GM19468 (cell line): ENCODE measurements around the gene UGT2A3.
"Not testable (repeated sequence)": the region's sequence is repeated elsewhere in the genome, so short reads cannot be mapped to it uniquely, and the experiment has no call there.

Experiments used
- ATAC-seq: cut with Tn5 transposase; IDR thresholded peaks from one replicate; pipeline ENCODE4 v1.9.1; 2021; ENCODE audit warnings: mild to moderate bottlenecking, moderate library complexity, moderate number of reproducible peaks; ENCODE audit not compliant: unreplicated experiment; ENCODE audit errors: extremely low read depth

UGT2A3 gene

DNA sequence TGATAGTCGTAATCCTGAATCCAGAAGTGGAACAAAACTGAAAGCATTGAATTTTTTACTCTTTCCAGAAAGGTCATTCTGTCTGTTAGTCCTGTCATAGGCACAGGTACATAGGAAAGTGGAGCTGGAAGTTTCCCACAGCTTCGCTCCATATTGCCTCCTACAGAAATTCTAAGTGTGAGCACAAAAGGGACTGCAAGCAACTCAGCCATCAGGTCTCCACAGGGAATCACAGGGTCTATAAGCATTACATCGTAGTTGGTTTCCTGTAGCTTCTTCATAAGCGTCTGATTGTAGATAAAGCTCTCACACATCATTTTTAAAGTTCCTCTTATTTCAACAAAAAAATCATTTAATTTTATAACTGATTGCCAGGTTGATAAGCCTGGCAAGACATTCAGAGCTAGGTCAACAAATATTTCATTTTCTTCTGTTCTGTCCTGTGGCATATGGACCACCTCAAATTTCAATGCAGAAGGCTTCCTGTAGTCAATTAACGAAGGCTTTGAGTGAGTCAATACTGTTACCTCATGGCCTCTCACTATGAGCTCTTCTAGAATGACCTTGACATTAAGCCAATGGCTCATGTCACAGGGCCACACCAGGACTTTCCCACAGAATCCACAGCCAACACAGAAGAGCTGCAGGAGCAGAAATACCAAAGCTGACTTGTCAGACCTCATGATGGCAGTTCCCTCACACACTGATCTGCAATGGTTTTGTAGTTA, at the start of gene UGT2A3:
TSS of gene UGT2A3 (minus strand) at position 727 of the 728 bp plus-strand sequence. CDS start at position 683, 44 bp downstream.
- no peak for ATAC-seq

DNA sequence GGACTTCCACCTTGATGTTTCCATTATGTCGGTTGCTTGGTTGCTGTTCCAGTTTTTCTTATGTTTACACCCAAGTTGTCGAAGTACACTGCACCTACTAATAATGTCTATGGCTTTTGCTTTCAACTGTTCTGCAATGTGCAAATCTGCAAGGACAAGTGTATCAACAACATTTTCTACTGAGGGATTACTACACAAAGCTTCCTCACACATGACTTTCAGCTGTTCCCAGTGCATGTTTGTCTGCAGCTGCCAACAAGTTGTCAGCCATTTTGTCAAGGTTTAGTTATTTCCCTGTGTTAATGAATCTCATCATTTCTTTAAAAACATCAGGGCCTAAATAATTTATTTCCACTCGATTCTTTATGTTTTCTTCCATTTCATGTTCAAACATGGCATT, 45.4 kb upstream of the UGT2A3 start:
- ATAC-seq, result no peak

DNA sequence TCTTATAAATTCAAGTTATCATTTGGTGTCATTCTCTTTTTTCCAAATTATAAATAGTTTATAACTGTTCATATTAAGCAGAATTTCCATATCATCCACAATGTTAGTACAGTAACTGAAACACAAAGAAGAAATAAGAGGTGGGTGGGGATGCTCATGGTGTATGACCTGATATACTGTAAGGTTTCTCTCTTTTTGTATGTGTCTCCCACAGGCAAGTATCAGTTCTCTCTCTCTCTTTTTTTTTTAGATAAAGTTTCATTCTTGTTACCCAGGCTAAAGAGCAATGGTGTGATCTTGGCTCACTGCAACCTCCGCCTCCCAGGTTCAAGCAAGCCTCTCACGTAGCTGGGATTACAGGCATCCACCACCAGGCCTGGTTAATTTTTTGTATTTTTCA, 43.7 kb upstream of the UGT2A3 start:
- ATAC-seq, result no peak

GRCh38 chr4:68987007-68987406, 35.4 kb upstream of the UGT2A3 start:
- peak; percentile 59 for ATAC-seq

DNA sequence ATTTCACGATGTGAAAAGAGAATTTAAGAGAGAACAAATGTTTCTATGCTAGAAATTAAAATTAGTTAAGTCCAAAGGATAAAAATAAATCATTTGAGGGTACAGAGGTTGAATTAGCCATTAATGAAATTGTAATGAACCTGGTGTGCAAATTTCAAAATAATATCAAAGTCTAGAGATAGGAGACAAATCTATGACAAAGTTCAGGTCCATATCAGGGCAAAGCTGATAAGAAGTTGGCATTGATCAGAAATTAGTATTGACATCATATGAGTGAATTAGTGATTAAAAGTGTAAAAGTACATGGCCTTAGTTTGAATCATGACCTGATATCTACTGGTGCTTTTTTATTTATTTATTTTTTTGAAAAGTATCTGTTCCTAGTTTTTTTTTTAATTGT, 33.8 kb upstream of the UGT2A3 start:
- no peak for ATAC-seq

GRCh38 chr4:68984947-68985346, 33.3 kb upstream of the UGT2A3 start:
- no peak for ATAC-seq

DNA sequence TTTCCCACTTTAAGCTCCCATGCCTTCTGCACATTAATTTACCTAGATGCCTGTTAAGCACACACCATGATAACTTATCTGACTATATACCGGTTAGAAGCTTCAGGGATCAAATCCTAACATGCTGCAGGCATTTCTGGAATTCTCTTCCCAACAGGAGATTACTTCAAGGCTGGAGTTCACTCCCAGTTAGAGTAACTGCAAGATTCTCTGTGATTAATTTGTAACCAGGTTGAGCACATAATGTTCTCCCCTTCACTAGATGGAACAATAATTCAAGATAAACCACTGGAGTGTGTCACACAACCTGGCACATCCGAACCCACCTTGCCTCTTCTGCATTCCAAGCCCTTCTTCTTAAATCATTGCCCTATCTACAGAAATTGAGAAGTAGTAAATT, 11.8 kb upstream of the UGT2A3 start:
- ATAC-seq, result no peak

- ATAC-seq, result no peak
These were observed 11.3 kb upstream of the UGT2A3 start for GRCh38 chr4:68962868-68963267.

DNA sequence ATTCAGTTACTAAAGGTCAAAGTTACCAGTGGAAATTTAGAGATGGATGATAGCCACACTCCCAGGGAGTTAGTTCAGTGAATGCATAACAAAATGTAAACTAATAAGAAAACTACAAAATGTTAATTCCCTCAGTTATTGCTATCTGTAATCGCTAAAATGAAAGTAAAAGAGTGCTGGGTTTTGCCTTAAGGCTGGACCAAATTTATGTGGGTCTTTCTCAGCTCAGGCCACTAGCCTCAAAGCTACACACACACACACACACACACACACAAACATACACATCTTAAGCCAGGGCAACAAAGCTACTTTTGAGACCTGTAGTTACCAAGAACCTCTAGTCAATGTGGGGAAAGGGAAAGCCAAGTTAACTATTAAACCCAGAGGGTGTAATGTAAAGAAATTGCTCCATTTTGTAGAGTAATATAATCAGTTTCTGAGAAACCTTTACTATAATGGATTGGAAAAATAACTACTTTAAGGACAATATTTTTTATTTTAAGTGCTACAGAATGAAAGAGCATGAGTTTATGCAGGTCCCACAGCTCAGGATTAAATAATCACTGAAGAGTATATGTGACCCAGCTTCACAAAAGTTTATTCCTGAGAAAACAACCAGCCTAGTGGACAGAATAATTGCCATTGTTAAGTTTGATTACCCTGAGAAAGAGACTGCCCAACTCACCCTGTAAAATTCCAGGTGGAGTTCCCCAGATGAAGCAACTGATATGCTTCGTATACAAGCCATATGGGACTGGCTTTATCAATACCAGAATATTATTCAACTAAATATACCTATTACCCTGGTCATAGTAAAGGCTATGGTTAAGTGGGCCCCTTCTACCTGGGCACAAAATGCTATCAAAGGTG, 8.9 kb upstream of the UGT2A3 start:
- ATAC-seq, result no peak

DNA sequence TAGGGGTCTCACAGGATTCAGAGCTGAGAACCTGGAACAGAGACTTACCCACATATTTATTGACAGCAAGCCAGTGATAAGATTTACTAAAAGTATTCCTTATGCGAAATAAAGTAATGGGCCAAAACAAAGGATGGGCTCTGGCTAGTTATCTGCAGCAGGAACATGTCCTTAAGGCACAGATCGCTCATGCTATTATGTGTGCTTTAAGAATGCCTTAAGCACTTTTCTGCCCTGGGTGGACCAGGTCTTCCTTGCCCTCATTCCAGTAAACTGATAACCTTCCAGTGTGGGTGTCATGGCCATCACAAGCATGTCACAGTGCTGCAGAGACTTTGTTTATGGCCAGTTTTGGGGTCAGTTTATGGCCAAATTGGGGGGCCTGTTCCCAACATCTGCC, 7.5 kb upstream of the UGT2A3 start:
- not testable (repeated sequence) for ATAC-seq

GRCh38 chr4:68954126-68954525, 2.5 kb upstream of the UGT2A3 start:
- no peak for ATAC-seq

DNA sequence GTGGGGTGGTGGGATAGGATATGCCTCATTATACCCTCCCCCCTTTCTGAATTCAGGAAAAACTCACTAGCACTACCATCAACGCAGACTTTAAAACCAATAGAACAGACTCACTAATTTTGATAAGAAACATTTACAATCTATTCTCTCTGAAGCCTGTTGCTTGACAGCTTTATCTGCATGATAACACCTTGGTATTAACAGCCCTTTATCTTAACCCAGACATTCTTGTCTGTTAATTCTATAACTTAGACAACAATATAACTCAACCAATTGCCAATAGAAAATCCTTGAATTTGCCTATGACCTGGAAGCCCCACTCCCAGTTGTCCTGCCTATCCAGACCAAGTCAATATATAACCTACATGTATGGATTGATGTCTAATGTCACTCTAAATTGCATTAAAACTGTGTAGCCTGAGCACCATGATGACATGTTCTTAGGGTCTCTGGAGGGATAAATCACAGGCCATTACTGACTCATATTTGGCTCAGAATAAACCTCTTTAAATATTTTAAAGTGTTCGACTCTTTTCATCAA, 1.5 kb upstream of the UGT2A3 start:
- no peak for ATAC-seq

GRCh38 chr4:68951806-68952585, 392 bp upstream of the UGT2A3 start:
- ATAC-seq, result no peak

- ATAC-seq, result no peak
These were observed 1.6 kb downstream of the UGT2A3 start for GRCh38 chr4:68950033-68950432.

- ATAC-seq, result no peak
These were observed 2.6 kb downstream of the UGT2A3 start for GRCh38 chr4:68948985-68949384.

DNA sequence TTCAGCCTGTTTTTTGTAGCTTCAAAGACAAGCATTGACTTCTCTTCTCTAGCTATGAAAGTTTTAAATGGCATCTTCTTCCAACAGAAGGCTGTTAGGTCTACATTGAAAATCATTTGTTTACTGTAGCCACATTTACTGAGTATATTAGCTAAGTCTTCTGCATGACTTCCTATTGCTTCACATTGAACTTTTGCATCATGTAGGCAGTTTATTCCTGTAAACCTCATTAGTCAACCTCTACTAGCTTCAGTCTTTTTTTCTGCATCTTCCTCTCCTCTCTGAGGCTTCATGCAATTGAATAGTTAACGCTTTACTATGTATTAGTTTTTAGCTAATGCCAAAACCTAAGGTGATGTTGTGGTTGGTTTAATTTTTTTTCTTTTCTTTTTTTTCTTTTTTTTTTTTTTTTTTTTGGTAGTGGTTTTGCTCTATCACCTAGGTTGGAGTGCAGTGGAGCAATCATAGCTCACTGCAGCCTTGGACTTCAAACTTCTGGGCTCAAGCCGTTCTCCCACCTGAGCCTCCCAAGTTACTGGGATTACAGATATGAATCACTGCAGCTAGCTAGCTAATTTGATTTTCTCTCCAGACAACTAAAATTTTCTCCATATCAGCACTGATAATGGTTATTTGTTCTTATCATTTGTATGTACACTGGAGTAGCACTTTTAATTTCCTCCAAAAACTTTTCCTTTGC, 3.4 kb downstream of the UGT2A3 start:
- no peak for ATAC-seq

DNA sequence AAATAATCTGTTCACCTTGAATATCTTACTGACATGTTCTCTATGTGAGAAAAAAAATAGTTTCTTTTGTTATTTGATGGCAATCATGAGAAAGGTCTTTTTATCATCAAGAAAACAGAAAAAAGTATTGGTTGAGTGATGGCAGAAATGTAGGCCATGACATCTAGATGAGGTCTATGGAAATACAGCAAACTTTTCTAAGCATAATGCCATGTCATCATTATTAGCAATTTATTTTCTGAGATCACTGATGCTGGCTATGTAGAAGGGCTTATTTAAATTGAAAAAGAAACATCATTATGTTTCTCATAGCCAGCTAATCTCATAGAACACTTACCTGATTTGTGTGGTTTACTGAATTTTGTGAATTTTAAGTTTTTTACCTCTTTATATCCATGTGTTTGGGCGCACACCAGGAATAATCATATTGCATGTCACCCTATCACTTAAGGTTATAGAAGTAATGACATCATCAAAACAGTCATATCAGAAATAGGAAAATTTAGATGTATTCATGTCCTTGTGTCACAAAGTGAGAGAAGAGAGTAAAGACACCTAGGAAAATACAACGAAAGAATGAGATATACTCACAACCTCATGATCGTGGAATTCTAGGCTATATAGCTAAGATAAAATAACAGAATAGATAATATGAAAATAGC, 22.4 kb downstream of the UGT2A3 start:
- ATAC-seq, result no peak

DNA sequence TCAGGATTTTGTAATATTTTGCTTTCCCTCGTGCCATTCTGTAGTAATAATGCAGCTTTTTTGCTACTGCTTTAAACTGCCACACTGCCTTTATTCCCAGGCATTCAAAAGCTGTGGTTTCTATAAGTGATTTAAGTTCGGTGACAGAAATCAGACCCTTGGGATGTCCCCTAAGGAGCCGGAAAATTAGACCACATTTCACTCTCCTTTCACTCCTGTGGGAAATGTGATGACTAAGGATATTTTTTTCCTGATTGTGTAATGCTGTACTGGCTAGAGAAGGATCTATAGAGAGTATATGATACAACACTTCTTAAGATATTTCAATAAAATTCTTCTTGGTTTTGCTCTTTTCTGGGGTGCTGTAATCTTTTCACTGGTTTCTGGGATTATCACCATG, 24.4 kb downstream of the UGT2A3 start:
- ATAC-seq, result no peak

DNA sequence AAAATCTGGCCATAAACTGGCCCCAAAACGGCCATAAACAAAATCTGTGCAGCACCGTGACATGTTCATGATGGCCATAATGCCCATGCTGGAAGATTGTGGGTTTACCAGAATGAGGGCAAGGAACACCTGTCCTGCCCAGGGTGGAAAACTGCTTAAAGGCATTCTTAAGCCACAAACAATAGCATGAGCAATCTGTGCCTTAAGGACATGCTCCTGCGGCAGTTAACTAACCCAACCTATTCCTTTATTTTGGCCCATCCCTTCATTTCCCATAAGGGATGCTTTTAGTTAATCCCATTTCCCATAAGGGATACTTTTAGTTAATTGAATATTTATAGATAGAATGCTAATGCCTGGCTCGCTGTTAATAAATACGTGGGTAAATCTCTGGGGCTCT, 29.4 kb downstream of the UGT2A3 start:
- not testable (repeated sequence) for ATAC-seq
